Spinal cord (tissue), 10 donors: ENCODE data around the gene AGTR1. TPM values are rescaled to one million over a fixed set of nuclear protein-coding genes. Genes with fewer than 3 reads are reported as not detected.

Source experiments
- DNase-seq, 6 donors: peaks; one replicate each; pipeline versions ENCODE4 v3.0.0 to v3.0.0-alpha.2; 2013 to 2015; ENCODE audit warnings: low spot score in 6 of 6, low read depth in 4 of 6
- H3K27ac ChIP-seq: one replicate; pipeline ENCODE4 v1.5.1; 2013; ENCODE audit warnings: low read depth, low read length, control low read depth
- H3K27me3 ChIP-seq: one replicate; pipeline ENCODE4 v1.6.1; 2013; ENCODE audit warnings: low read length; ENCODE audit not compliant: control insufficient read depth, insufficient read depth
- H3K36me3 ChIP-seq: one replicate; pipeline ENCODE4 v1.6.1; 2013; ENCODE audit warnings: low read length; ENCODE audit not compliant: control insufficient read depth, insufficient read depth
- H3K4me1 ChIP-seq: one replicate; pipeline ENCODE4 v1.6.1; 2013; ENCODE audit warnings: low read length; ENCODE audit not compliant: control insufficient read depth, insufficient read depth
- H3K4me3 ChIP-seq: one replicate; pipeline ENCODE4 v1.5.1; 2013; ENCODE audit warnings: low read depth, low read length, control low read depth
- H3K9me3 ChIP-seq: one replicate; pipeline ENCODE4 v1.6.1; 2013; ENCODE audit warnings: low read length; ENCODE audit not compliant: control insufficient read depth, insufficient read depth
- whole genome bisulfite sequencing: methylation state at CpG from one replicate; pipeline ENCODE4 v1.1.5; 2013; ENCODE audit warnings: missing lambda C conversion rate; ENCODE audit not compliant: insufficient coverage; 5-methylcytosine and 5-hydroxymethylcytosine counted together
- polyA plus RNA-seq, 2 donors: library from polyadenylated mRNA; unstranded; fragments of 120-200 nt; gene quantifications; one replicate each; pipeline ENCODE4 v1.2.1, GENCODE V29; 2013; ENCODE audit not compliant: insufficient read length in 2 of 2
- total RNA-seq, 2 donors: library from RNA; depleted of rRNA in 1 of 2; stranded (reverse); fragments of 120-200 nt in 1 of 2; fragments of >200 nt in 1 of 2; gene quantifications; one replicate each; pipeline versions ENCODE4 v1.2.3 to v1.2.4, GENCODE V29; 2013 to 2014
- donor health status: healthy.

AGTR1 gene
- total and polyA plus RNA-seq, 4 donors: 1.6 to 5.9 (median 3.9) TPM

DNA sequence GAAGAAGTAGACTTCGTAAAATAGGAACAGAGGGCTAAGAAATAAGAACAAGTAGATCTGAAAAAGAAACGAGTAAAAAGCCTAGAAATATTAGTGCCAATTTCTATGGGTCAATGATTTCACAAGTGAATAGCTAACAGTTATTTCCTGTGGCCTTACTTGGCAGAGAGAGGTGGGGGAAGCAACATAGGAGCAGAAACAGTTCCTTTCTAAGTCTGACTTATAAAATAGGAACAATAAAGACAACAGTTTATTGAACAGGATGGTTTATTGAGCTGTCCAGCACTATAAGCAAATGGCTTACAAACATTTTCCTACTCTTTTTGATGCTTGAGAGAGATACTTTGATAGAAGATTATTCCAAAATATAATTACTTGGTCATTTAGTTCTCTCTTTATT is 37.9 kb downstream of the AGTR1 start:
- DNase-seq: no peak
- WGBS: 37% methylated on average over 2 of the region's 2 CpGs
- H3K4me3 ChIP-seq: no peak overlapping the region
- H3K36me3 ChIP-seq: no peaks in the 10 kb centered on the region
- H3K4me1 ChIP-seq: no peaks in the 10 kb centered on the region
- H3K27ac ChIP-seq: no peak overlapping the region
- H3K27me3 ChIP-seq: no peaks in the 10 kb centered on the region
- H3K9me3 ChIP-seq: no peaks in the 10 kb centered on the region

DNA sequence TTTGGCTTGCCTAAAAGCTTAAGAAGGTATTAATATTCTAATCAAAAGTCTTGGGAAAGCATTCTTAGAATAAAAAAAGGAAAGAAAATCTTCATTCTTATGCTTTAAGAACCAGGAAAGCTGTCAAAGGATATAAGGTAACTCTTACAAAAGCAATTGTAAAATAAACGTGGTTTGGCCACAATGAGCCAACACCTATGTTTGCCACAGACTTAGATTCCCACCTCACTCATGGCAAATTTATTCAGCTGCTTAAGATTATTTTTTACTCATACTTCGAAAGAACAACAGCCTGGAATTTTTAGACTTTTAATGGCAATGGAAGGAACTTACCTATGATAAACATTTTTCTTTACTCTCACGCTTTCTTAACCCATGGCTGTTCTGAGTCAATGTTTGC is 38.4 kb downstream of the AGTR1 start:
- Histone ChIP-seq H3K4me1 (no peaks in the 10 kb centered on the region), H3K27me3 (no peaks in the 10 kb centered on the region), H3K27ac (no peak overlapping the region), H3K4me3 (no peak overlapping the region), H3K9me3 (no peaks in the 10 kb centered on the region), H3K36me3 (no peaks in the 10 kb centered on the region)
- DNase-seq: no peak
- no CpG with 5 or more reads among the region's 3 CpGs for WGBS

DNA sequence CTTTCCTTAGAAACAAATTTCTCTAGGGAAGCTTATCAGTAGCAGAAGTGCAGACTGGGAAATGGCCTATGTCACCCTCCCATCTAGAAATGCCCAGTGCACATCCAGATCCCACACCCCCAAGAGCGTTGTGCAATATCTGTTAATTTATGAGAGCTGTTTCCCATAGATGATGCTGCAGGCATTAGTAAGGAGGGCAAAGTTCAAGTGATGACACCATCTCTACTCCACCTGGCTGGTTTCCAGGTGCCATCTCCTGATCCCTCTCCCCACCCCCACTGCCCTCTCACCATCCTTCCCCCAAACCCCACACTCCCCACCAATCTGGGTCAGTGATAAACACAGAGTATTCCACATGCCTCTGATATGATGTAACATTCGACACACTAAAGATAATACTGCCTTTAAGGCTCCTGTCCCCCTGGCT is 39.4 kb downstream of the AGTR1 start:
- Histone ChIP-seq H3K4me1 (no peaks in the 10 kb centered on the region), H3K4me3 (no peak overlapping the region), H3K27ac (no peak overlapping the region), H3K36me3 (no peaks in the 10 kb centered on the region), H3K9me3 (no peaks in the 10 kb centered on the region), H3K27me3 (no peaks in the 10 kb centered on the region)
- DNase-seq: no peak
- no CpG with 5 or more reads among the region's 2 CpGs for WGBS

DNA sequence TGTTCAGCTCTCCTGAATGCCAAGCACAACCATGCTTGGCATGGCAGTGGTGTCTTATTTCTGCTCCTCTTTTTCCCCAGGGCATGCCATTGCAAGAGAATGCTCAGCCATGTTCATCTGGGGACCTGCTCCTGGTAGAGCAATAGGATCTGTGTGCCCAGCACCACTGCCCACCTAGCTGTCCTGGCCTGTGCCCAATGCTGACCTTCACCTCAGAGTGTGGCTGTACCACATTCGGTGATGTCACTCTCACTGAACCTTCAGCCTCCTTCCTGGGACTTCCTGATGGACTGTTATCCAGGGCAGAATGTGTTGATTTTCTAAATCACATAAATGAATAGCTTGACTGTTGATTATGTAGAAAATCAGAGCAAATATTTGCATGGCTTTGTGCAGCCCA is 42.0 kb downstream of the AGTR1 start:
- WGBS: no CpG with 5 or more reads among the region's 1 CpG
- H3K27me3 ChIP-seq: no peaks in the 10 kb centered on the region
- no peaks in the 10 kb centered on the region for H3K9me3 ChIP-seq
- no peaks in the 10 kb centered on the region for H3K4me1 ChIP-seq
- no peaks in the 10 kb centered on the region for H3K36me3 ChIP-seq
- H3K27ac ChIP-seq: no peak overlapping the region
- H3K4me3 ChIP-seq: no peak overlapping the region
- no peak for DNase-seq

DNA sequence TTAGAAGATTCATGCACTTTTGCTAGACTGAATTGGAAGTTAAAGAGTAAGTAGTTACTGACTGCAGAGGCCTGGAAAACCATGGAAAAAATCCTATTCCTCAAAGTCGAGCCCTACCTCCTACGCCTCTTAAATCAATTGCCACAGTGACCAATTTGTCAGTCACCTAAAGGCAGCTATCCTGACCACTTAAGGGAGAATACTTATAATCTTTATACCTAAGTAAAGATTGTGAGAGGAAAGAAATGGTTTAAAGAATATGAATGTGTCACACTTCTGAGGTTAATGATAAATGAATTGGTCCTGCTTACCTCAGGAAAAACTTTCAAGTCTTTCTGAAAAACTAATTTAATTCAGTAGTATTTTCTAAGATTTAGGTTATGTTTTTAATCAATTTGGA is 42.6 kb downstream of the AGTR1 start:
- Histone ChIP-seq H3K36me3 (no peaks in the 10 kb centered on the region), H3K4me3 (no peak overlapping the region), H3K4me1 (no peaks in the 10 kb centered on the region), H3K9me3 (no peaks in the 10 kb centered on the region), H3K27ac (no peak overlapping the region), H3K27me3 (no peaks in the 10 kb centered on the region)
- WGBS: no CpG with 5 or more reads among the region's 2 CpGs
- no peak for DNase-seq

DNA sequence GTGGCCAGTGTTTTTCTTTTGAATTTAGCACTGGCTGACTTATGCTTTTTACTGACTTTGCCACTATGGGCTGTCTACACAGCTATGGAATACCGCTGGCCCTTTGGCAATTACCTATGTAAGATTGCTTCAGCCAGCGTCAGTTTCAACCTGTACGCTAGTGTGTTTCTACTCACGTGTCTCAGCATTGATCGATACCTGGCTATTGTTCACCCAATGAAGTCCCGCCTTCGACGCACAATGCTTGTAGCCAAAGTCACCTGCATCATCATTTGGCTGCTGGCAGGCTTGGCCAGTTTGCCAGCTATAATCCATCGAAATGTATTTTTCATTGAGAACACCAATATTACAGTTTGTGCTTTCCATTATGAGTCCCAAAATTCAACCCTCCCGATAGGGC is 43.5 kb downstream of the AGTR1 start:
- no peaks in the 10 kb centered on the region for H3K27me3 ChIP-seq
- H3K4me3 ChIP-seq: no peak overlapping the region
- over 99% methylated on average over 9 of the region's 10 CpGs for WGBS
- no peaks in the 10 kb centered on the region for H3K36me3 ChIP-seq
- no peak for DNase-seq
- H3K27ac ChIP-seq: no peak overlapping the region
- no peaks in the 10 kb centered on the region for H3K9me3 ChIP-seq
- H3K4me1 ChIP-seq: no peaks in the 10 kb centered on the region

DNA sequence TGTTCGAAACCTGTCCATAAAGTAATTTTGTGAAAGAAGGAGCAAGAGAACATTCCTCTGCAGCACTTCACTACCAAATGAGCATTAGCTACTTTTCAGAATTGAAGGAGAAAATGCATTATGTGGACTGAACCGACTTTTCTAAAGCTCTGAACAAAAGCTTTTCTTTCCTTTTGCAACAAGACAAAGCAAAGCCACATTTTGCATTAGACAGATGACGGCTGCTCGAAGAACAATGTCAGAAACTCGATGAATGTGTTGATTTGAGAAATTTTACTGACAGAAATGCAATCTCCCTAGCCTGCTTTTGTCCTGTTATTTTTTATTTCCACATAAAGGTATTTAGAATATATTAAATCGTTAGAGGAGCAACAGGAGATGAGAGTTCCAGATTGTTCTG is 44.4 kb downstream of the AGTR1 start:
- Histone ChIP-seq H3K27ac (no peak overlapping the region), H3K4me3 (no peak overlapping the region), H3K4me1 (no peaks in the 10 kb centered on the region), H3K27me3 (no peaks in the 10 kb centered on the region), H3K9me3 (no peaks in the 10 kb centered on the region), H3K36me3 (no peaks in the 10 kb centered on the region)
- WGBS: no CpG with 5 or more reads among the region's 6 CpGs
- no peak for DNase-seq

DNA sequence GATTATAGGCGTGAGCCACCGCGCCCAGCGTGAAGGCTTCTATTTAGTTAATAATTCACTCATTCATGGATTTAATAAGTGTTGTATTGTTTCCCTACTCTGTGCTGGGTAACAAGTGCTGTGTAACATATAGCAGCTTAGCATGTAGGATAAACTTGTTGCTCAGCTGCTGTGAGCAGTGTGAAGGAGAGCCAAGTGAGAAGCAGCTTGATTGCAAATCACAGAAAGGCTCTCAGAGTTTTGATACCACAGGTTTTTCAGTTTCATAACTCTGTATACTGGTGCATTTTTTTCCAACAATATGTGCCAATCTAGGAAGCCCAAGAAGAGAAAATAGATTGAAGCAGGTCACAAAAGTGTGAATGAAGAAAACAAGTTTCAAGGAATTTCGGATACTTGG is 48.4 kb downstream of the AGTR1 start:
- Histone ChIP-seq H3K27ac (no peak overlapping the region), H3K27me3 (no peaks in the 10 kb centered on the region), H3K4me3 (no peak overlapping the region), H3K4me1 (no peaks in the 10 kb centered on the region), H3K36me3 (no peaks in the 10 kb centered on the region), H3K9me3 (no peaks in the 10 kb centered on the region)
- 100% methylated on average over 1 of the region's 5 CpGs for WGBS
- DNase-seq: no peak

DNA sequence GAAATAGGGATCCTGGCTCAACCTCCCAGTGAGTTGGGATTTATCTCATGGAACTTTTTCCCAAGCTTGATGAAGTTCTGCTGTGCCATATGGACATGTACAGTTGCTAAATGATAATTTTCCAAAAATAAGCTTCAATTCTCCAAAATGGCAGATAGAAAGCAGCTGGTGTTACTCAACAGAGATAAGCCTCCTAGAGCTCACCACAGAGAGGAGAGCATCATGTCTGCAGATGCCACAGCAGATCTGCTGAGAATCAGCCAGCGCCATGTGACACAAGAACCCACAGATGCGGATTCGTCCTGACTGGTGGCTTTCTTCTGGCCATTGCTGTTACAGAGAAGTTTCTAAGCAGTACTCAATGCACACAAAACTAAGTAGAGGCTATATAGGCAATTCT is 50.6 kb downstream of the AGTR1 start:
- Histone ChIP-seq H3K4me1 (no peaks in the 10 kb centered on the region), H3K9me3 (no peaks in the 10 kb centered on the region), H3K27me3 (no peaks in the 10 kb centered on the region), H3K27ac (no peak overlapping the region), H3K36me3 (no peaks in the 10 kb centered on the region), H3K4me3 (no peak overlapping the region)
- peak in 1 of 6 donors; percentile 70 for DNase-seq
- WGBS: no CpG with 5 or more reads among the region's 3 CpGs

DNA sequence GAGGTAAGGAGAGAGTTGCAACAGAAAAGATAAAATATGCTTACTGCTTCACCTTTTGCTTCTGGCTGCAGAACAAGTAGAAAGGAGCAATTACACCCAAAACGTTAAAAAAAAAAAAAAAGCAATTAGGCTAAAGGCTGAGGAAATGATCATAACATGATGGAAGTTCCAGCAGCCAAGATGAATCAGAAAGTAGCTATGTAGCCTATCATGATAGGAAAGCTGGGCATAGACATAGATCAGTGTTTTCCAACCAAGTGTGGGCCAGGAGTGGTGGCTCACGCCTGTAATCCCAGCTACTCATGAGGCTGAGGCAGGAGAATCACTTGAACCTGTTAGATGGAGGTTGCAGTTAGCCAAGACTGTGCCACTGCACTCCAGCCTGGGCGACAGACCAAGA is 52.6 kb downstream of the AGTR1 start:
- Histone ChIP-seq H3K36me3 (no peaks in the 10 kb centered on the region), H3K27me3 (no peaks in the 10 kb centered on the region), H3K9me3 (no peaks in the 10 kb centered on the region), H3K4me3 (no peak overlapping the region), H3K4me1 (no peaks in the 10 kb centered on the region), H3K27ac (no peak overlapping the region)
- DNase-seq: no peak
- WGBS: 100% methylated on average over 1 of the region's 3 CpGs
